HG02840 (cell line): ENCODE results near the gene REN.
A peak's percentile ranks its signal among the peaks of the same experiment; 100 is the strongest.

ENCODE experiments used
- ATAC-seq: cut with Tn5 transposase; IDR thresholded peaks from one replicate; pipeline ENCODE4 v1.9.1; 2021; ENCODE audit warnings: mild to moderate bottlenecking, moderate library complexity, moderate number of reproducible peaks; ENCODE audit not compliant: unreplicated experiment, low FRiP score

The REN gene

GRCh38 chr1:204166219-204166618 is at the start of gene REN:
REN (minus strand) TSS chr1:204166337; CDS start chr1:204166293, 44 bp downstream.
- no peak for ATAC-seq

- peak; percentile 57 for ATAC-seq
Measured at GRCh38 chr1:204213668-204214662, 47.8 kb upstream of the REN start, which contains the start of gene GOLT1A. GOLT1A (minus strand) TSS chr1:204213988; CDS start chr1:204213906, 82 bp downstream.

GRCh38 chr1:204212715-204213114 is 46.6 kb upstream of the REN start:
- ATAC-seq: no peak

GRCh38 chr1:204211046-204211445 is 44.9 kb upstream of the REN start:
- no peak for ATAC-seq

- no peak for ATAC-seq
Measured at GRCh38 chr1:204207136-204207616, 41.0 kb upstream of the REN start.

- no peak for ATAC-seq
Measured at GRCh38 chr1:204206121-204206520, 40.0 kb upstream of the REN start.

- no peak for ATAC-seq
Measured at GRCh38 chr1:204205486-204205885, 39.3 kb upstream of the REN start.

- ATAC-seq: no peak
Measured at GRCh38 chr1:204204944-204205343, 38.8 kb upstream of the REN start.

GRCh38 chr1:204203206-204203767 is 37.1 kb upstream of the REN start:
- no peak for ATAC-seq

- no peak for ATAC-seq
Measured at GRCh38 chr1:204202481-204202880, 36.3 kb upstream of the REN start.

- no peak for ATAC-seq
Measured at GRCh38 chr1:204201348-204202040, 35.4 kb upstream of the REN start.

GRCh38 chr1:204199579-204199978 is 33.4 kb upstream of the REN start:
- no peak for ATAC-seq

- ATAC-seq: no peak
Measured at GRCh38 chr1:204198348-204199340, 32.5 kb upstream of the REN start.

- no peak for ATAC-seq
Measured at GRCh38 chr1:204197068-204197467, 30.9 kb upstream of the REN start.

- ATAC-seq: no peak
Measured at GRCh38 chr1:204196068-204196795, 30.1 kb upstream of the REN start, which contains the start of gene KISS1. KISS1 (minus strand) TSS chr1:204196491; CDS start chr1:204192876, 3,615 bp downstream.

- no peak for ATAC-seq
Measured at GRCh38 chr1:204194771-204195170, 28.6 kb upstream of the REN start.

- ATAC-seq: no peak
Measured at GRCh38 chr1:204194080-204194479, 27.9 kb upstream of the REN start.

- no peak for ATAC-seq
Measured at GRCh38 chr1:204192589-204193352, 26.6 kb upstream of the REN start.
